K562 (cell line): ENCODE results near the gene OR2V1. TPM values are rescaled to one million over a fixed set of nuclear protein-coding genes. Genes with fewer than 3 reads are reported as not detected.

Source experiments
- DMBX1 ChIP-seq: fragments of 250-450 bp; sonication (Bioruptor Pico); IDR thresholded peaks from 2 replicates; pipeline ENCODE4 v1.8.0; 2022; ENCODE audit warnings: inconsistent platforms, mild to moderate bottlenecking, moderate library complexity, borderline replicate concordance
- EGR1 ChIP-seq: fragments of 450-650 bp; conservative IDR thresholded peaks from 2 replicates; pipeline ENCODE4 v1.6.1; 2017; ENCODE audit warnings: mild to moderate bottlenecking
- ETV5 ChIP-seq: sonication (generic); formaldehyde crosslinking; IDR thresholded peaks from 2 replicates; pipeline ENCODE4 v1.4.0; 2020; ENCODE audit warnings: low read depth, mild to moderate bottlenecking, missing genetic modification reagents
- MBD1 ChIP-seq: fragments of 250-450 bp; sonication (Bioruptor Pico); IDR thresholded peaks from 2 replicates; pipeline ENCODE4 v1.8.0; 2022; ENCODE audit warnings: inconsistent platforms
- MTA3 ChIP-seq: fragments of 450-650 bp; formaldehyde crosslinking; IDR thresholded peaks from 2 replicates; pipeline ENCODE4 v1.6.1; 2017; ENCODE audit warnings: mild to moderate bottlenecking, borderline replicate concordance
- SAFB ChIP-seq: fragments of 200-400 bp; formaldehyde crosslinking; IDR thresholded peaks from 2 replicates; pipeline ENCODE4 v1.6.1; 2017; ENCODE audit warnings: low read depth, low read length, borderline replicate concordance
- SIX5 ChIP-seq, 2 experiments: IDR thresholded peaks; 2 replicates each; pipeline ENCODE4 v1.6.1; 2011; ENCODE audit warnings: low read length in 2 of 2, borderline replicate concordance in 1 of 2, low read depth in 1 of 2, mild to moderate bottlenecking in 1 of 2, moderate library complexity in 1 of 2; ENCODE audit not compliant: insufficient read depth in 1 of 2
- SMARCA4 ChIP-seq: fragments of 450-650 bp; IDR thresholded peaks from 2 replicates; pipeline ENCODE4 v1.6.1; 2016
- SUPT5H ChIP-seq: fragments of 450-650 bp; IDR thresholded peaks from 2 replicates; pipeline ENCODE4 v1.6.1; 2016
- TAL1 ChIP-seq: fragments of 450-650 bp; IDR thresholded peaks from 2 replicates; pipeline ENCODE4 v1.6.1; 2016; ENCODE audit warnings: mild to moderate bottlenecking
- TBP ChIP-seq: optimal IDR thresholded peaks from 2 replicates; pipeline ENCODE3; 2011; ENCODE audit warnings: low read depth, low read length, improper control_type of control experiment
- TEAD1 ChIP-seq, 2 experiments: fragments of 450-650 bp in 1 of 2; sonication (generic) in 1 of 2; formaldehyde crosslinking; IDR thresholded peaks; 2 replicates each; pipeline versions ENCODE4 v1.4.0 to v1.8.0; 2020 to 2022; ENCODE audit warnings: mild to moderate bottlenecking in 2 of 2, missing genetic modification reagents in 1 of 2
- ZBTB1 ChIP-seq: sonication (generic); formaldehyde crosslinking; IDR thresholded peaks from 2 replicates; pipeline ENCODE4 v1.8.1; 2023; ENCODE audit warnings: missing genetic modification reagents, low read depth, mild to moderate bottlenecking, borderline replicate concordance
- ZNF253 ChIP-seq: fragments of 250-450 bp; sonication (Bioruptor Pico); conservative IDR thresholded peaks from 2 replicates; pipeline ENCODE4 v1.6.1; 2021; ENCODE audit warnings: mild to moderate bottlenecking
- polyA plus RNA-seq, 8 experiments: library from polyadenylated mRNA; depleted of rRNA in 4 of 8; stranded (reverse) in 5 of 8; unstranded in 3 of 8; fragments of >200 nt; fragmentation: Nextera tagmentation in 2 of 8; fragmentation: Illumina TruSeq in 1 of 8; extraction: Ambion mirVana in 2 of 8; extraction: Trizol in 1 of 8; gene quantifications; 2 replicates each; pipeline versions ENCODE4 v1.2.1 to v1.2.3, GENCODE V29; 2011 to 2014; ENCODE audit warnings: inconsistent platforms in 1 of 8, missing spikeins in 1 of 8
- total RNA-seq, 7 experiments: library from RNA; depleted of rRNA in 6 of 7; stranded (reverse); fragments of >200 nt in 6 of 7; fragmentation: Illumina TruSeq in 2 of 7; extraction: Trizol in 2 of 7; gene quantifications; 2 replicates each; pipeline versions ENCODE4 v1.2.1 to v1.2.3, GENCODE V29; 2011 to 2021; ENCODE audit warnings: low replicate concordance in 1 of 7
- TF ChIP-seq, protein P1 (sequence below): sonication (generic); formaldehyde crosslinking; IDR thresholded peaks from 2 replicates; pipeline ENCODE4 v1.9.0; 2022; ENCODE audit warnings: mild to moderate bottlenecking, missing genetic modification reagents
- TF ChIP-seq, protein P2 (sequence below), 2 experiments: fragments of 450-650 bp in 1 of 2; sonication (generic) in 1 of 2; formaldehyde crosslinking in 1 of 2; IDR thresholded peaks in 1 of 2; conservative IDR thresholded peaks in 1 of 2; 2 replicates each; pipeline versions ENCODE4 v1.6.1 to v1.8.1; 2016 to 2023; ENCODE audit warnings: mild to moderate bottlenecking in 2 of 2, moderate library complexity in 2 of 2, inconsistent platforms in 1 of 2, missing genetic modification reagents in 1 of 2
- TF ChIP-seq, protein P3 (sequence below): fragments of 250-450 bp; sonication (Bioruptor Pico); IDR thresholded peaks from 2 replicates; pipeline ENCODE4 v1.8.0; 2021; ENCODE audit warnings: mild to moderate bottlenecking, moderate library complexity
- TF ChIP-seq, protein P4 (sequence below), 2 experiments: fragments of 450-650 bp; IDR thresholded peaks; 2 replicates each; pipeline ENCODE4 v1.6.1; 2016

The OR2V1 gene
- total and polyA plus RNA-seq, 9 of the 15 experiments (the other 6 are each of a cell fraction or from before 2014, with no cell fraction given) = 0.04 to 0.28 (median 0.15) TPM; not detected in 5

GRCh38 chr5:181160152-181160754 lies 29.3 kb upstream of the OR2V1 start (continued):
- TF ChIP-seq DMBX1 (CRISPR knock-in tag) (0 out of 2 replicates have a peak, but pooled peaks have one; percentile 37), MBD1 (CRISPR knock-in tag) (no peak), ETV5 (CRISPR knock-in tag) (no peak), TAL1 (no peak), TEAD1 (CRISPR knock-in tag; IDR thresholded peaks at IDR 0.05) (peak in 1 of 2 experiments; percentile 26; a peak in 1 of 4 replicates), SUPT5H (peak; percentile 69), SAFB (no peak), EGR1 (peak; percentile 72), SMARCA4 (0 out of 2 replicates have a peak, but pooled peaks have one; percentile 19), SIX5 (IDR thresholded peaks at IDR 0.05; ENCODE audit: borderline replicate concordance in 1 of 2, insufficient read depth in 1 of 2, low read depth in 1 of 2, low read length in 2 of 2) (no peak), ZBTB1 (CRISPR knock-in tag) (no peak), MTA3 (peak; percentile 29; the same call in 1 of the 2 replicates), ZNF253 (CRISPR knock-in tag) (no peak), TBP (peak; percentile 51)
- TF ChIP-seq, protein P1, sequence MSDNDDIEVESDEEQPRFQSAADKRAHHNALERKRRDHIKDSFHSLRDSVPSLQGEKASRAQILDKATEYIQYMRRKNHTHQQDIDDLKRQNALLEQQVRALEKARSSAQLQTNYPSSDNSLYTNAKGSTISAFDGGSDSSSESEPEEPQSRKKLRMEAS (CRISPR knock-in tag) = peak; percentile 58
- TF ChIP-seq, protein P2, sequence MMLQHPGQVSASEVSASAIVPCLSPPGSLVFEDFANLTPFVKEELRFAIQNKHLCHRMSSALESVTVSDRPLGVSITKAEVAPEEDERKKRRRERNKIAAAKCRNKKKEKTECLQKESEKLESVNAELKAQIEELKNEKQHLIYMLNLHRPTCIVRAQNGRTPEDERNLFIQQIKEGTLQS (IDR thresholded peaks at IDR 0.05) = 0 out of 2 replicates have a peak, but pooled peaks have one; percentile 42
- TF ChIP-seq, protein P2 (CRISPR knock-in tag; conservative IDR thresholded peaks at IDR 0.05) = peak; percentile 69; the same call in 1 of the 2 replicates
- TF ChIP-seq, protein P3, sequence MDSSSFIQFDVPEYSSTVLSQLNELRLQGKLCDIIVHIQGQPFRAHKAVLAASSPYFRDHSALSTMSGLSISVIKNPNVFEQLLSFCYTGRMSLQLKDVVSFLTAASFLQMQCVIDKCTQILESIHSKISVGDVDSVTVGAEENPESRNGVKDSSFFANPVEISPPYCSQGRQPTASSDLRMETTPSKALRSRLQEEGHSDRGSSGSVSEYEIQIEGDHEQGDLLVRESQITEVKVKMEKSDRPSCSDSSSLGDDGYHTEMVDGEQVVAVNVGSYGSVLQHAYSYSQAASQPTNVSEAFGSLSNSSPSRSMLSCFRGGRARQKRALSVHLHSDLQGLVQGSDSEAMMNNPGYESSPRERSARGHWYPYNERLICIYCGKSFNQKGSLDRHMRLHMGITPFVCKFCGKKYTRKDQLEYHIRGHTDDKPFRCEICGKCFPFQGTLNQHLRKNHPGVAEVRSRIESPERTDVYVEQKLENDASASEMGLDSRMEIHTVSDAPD (CRISPR knock-in tag) = no peak; the same call in 1 of the 2 replicates
- TF ChIP-seq, protein P4, sequence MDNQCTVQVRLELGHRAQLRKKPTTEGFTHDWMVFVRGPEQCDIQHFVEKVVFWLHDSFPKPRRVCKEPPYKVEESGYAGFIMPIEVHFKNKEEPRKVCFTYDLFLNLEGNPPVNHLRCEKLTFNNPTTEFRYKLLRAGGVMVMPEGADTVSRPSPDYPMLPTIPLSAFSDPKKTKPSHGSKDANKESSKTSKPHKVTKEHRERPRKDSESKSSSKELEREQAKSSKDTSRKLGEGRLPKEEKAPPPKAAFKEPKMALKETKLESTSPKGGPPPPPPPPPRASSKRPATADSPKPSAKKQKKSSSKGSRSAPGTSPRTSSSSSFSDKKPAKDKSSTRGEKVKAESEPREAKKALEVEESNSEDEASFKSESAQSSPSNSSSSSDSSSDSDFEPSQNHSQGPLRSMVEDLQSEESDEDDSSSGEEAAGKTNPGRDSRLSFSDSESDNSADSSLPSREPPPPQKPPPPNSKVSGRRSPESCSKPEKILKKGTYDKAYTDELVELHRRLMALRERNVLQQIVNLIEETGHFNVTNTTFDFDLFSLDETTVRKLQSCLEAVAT (IDR thresholded peaks at IDR 0.05) = peak in 1 of 2 experiments; percentile 23; a peak in 1 of 4 replicates
